GM19193 (cell line): ENCODE measurements around the gene CCDC43.

Experiments
- POLR2A ChIP-seq: IDR thresholded peaks from 4 replicates; pipeline ENCODE4 v1.6.1; 2011; ENCODE audit not compliant: insufficient read depth, insufficient read length; ENCODE audit errors: extremely low read depth

Gene CCDC43

DNA sequence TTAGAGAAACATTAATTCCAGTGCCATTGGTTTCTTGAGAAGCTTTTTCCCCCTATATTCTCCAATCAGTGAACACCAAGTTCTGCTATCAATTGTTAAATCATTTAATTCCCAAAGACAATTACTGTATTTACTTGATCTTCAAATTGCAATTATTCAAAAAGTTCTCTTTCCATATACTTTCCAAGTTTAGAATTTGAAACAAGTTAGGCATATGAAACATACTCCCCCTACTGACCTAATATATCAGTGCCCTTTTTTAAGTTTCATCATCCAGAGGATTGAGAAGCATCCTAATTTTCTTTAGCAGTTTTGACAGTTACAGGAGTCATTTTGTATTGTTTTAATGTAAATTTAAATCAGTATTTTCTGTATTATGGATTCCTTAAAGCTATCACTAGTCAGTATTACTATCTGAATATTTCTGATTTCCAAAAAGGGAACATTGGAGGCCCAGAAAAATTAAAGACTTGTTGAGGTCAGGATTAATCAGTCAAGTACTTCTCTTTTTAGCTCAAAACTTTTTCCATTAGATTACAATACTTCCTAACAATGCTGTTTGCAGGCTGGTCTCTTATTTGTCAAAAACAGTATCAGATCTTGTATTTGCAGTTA is 17.0 kb downstream of the CCDC43 start:
- no peak for TF ChIP-seq POLR2A

- no peak for TF ChIP-seq POLR2A
Measured at GRCh38 chr17:44666006-44666405, 23.6 kb downstream of the CCDC43 start.

GRCh38 chr17:44664867-44665266 is 24.7 kb downstream of the CCDC43 start:
- no peak for TF ChIP-seq POLR2A

DNA sequence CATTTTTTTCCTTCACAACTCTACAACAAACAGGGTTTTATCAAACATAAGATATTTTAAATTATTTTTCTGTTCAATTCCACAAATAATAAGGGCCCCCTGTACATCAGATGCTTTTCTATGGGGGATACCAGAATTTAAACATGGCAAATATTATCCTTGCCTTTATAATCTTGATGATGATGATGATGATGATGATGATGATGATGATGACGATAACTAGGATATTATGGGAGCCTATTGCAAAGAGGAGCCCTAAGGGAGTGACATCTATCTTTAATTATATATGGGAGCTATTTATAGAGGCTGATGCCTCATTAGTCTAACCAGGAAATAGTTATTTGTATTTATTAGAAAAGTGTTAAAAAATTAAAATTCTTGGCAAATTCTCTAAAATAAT is 26.5 kb downstream of the CCDC43 start:
- TF ChIP-seq POLR2A, result no peak

DNA sequence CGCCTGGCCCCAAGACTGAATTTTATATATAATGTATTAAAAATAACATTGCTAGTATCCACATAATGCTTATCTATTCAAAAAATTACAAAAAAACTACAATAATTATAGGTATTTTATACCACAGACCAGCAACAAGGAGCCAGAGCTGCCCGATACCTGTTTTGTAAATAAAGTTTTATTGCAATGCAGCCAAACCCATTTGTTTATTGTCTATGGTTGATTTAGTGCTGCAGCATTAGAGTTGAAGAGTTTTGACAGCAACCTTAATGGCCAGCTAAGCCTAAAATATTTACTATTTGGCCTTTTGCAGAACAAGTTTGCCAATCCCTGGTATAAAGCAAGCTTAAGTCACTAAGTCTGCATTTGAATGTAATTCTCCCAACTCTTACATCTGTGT is 27.7 kb downstream of the CCDC43 start:
- no peak for TF ChIP-seq POLR2A

DNA sequence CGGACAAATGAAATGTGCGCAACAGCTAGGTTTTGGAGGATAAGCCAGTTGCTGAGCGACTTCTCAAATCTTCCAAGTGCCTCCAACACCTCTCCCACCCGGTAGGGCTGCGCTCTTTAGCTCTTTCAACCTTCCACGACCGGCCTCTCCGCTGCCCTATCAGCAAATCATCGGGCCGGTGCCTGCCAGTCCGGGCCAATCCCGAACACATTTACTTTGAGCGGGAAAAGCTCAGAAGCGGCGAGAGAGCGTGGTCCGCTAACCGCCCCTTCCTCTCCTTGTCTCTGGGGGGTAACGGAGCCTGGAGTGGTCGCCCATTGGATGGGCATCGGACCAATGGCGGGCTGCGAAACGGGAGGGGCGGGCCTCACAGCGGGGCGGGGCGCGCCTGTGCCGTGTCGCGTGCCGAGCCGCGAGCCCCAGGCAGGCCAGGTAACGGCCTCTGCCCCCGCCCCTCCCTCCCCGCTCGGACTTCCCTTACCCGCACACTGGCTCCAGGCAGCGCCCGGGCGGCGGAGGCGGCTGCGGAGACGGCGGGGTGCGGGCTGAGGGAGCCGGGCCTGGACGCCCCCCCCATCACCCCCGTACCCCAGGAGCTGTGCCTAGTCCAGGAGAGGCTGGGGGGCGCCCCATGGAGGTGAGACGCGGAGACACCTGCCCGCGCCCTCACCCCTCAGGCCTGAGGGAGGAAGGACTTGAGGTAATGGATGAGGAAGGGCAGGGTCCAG is 33.4 kb downstream of the CCDC43 start, which contains the start of gene MEIOC:
Gene MEIOC, plus strand, starts transcription at position 486 of the 728 bp plus-strand sequence. Its CDS starts 146 bp downstream, at position 632.
- TF ChIP-seq POLR2A, result no peak

GRCh38 chr17:44653954-44654353 is 35.6 kb downstream of the CCDC43 start:
- no peak for TF ChIP-seq POLR2A

- TF ChIP-seq POLR2A, result no peak
Measured at GRCh38 chr17:44653384-44653783, 36.2 kb downstream of the CCDC43 start.

DNA sequence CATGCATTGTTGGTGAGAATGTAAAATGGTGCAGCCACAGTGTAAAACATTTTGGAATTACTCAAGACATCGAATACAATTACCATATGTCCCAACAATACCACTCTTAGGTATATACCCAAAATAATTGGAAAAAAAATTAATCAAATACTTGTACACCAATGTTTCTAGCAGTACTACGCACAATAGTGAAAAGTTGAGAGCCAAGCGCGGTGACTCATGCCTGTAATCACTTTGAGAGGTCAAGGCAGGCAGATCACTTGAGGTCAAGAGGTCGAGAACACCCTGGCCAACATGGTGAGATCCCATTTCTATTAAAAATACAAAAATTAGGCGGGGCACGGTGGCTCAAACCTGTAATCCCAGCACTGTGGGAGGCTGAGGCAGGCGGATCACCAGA is 36.8 kb downstream of the CCDC43 start:
- no peak for TF ChIP-seq POLR2A

DNA sequence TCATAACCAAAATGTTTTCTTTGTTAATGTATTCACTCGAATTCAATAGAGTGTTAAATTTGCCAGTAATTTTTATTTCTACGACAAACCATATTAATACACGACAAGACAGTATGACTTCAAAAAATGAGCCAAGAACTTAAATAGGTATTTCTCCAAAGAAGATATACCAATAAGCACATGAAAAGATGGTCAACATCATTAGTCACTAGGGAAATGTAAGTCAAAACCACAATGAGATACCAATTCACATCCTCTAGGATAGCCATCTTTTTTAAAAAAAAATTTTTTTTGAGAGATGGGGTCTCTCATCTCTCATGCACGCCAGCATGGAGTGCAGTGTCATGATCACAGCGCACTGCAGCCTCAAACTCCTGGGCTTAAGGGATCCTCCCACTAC is 38.3 kb downstream of the CCDC43 start:
- TF ChIP-seq POLR2A, result no peak

GRCh38 chr17:44648963-44649362 is 40.6 kb downstream of the CCDC43 start:
- TF ChIP-seq POLR2A, result no peak

DNA sequence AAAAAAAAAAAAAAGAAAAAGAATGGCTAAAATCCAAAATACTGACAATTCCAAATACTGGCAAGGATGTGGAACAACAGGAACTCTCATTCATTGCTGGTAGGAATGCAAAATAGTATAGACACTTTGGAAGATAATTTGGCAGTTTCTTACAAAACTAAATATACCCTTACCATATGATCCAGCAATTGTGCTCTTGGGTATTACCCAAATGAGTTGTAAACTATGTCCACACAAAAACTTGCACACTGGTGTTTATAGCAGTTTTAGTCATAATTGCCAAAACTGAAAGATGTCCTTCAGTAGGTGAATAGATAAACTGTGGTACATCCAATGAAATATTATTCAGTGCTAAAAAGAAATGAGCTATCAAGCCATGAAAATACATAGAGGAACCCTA is 41.8 kb downstream of the CCDC43 start:
- TF ChIP-seq POLR2A, result no peak

GRCh38 chr17:44646280-44646679 is 43.3 kb downstream of the CCDC43 start:
- no peak for TF ChIP-seq POLR2A

GRCh38 chr17:44645341-44645740 is 44.2 kb downstream of the CCDC43 start:
- no peak for TF ChIP-seq POLR2A

DNA sequence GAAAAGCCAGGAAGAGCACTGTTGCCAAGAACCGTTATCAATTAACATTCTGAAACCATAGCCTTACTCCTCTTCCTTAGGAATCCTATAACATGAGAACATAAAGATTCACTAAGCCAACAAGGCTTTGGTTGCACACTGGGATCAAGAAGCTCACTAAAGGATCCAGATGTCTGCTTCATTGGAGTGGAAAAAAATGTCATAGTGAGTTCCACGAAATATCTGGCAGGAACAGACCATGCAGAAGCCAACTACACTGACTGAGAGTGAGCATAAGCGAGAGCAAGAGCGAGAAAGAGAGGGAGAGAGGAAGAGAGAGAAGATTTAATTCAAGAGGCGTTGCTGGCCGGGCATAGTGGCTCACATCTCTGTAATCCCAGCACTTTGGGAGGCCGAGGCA is 46.7 kb downstream of the CCDC43 start:
- TF ChIP-seq POLR2A, result no peak

DNA sequence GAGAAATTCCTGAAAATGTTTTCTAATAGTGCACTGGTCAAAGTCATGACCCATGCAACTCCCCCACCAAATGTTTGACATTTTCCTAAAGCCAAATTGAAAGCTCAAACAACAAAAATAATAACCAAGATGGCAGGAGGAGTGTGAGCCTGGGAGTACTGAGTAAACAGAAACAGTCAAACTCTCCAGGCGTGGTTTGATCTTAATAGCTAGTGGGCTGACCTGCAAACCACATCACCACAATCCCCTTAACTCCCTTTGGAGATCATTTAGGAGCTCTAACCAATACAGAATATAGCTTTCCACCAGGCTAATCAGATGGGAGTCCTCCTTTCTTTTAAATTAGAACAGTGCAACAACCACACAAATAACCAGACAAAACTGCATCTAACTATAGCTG is 52.5 kb downstream of the CCDC43 start:
- TF ChIP-seq POLR2A, result no peak
